GM20000 (cell line): ENCODE measurements around the gene ATP6V1G1.

Source experiments
- DNase-seq: peaks from one replicate; pipeline ENCODE4 v3.0.0; 2012; ENCODE audit warnings: low spot score
- CTCF ChIP-seq: IDR thresholded peaks from 2 replicates; pipeline ENCODE4 v1.5.1; 2012; ENCODE audit warnings: mild to moderate bottlenecking, control low read depth; ENCODE audit errors: extremely low read depth, missing control alignments

The ATP6V1G1 gene

GRCh38 chr9:114551750-114552685 lies 35.6 kb upstream of the ATP6V1G1 start:
- no peak for DNase-seq

GRCh38 chr9:114552706-114553105 lies 34.9 kb upstream of the ATP6V1G1 start:
- no peak for DNase-seq
- no peak for TF ChIP-seq CTCF

More at GRCh38 chr9:114551750-114552685, 35.6 kb upstream of the ATP6V1G1 start:
- TF ChIP-seq CTCF = no peak

- DNase-seq = no peak
- TF ChIP-seq CTCF = no peak
These were observed 34.4 kb upstream of the ATP6V1G1 start for GRCh38 chr9:114553202-114553601.

- TF ChIP-seq CTCF = no peak
- no peak for DNase-seq
These were observed 31.9 kb upstream of the ATP6V1G1 start for GRCh38 chr9:114555696-114556095.

- DNase-seq = no peak
- no peak for TF ChIP-seq CTCF
These were observed 29.4 kb upstream of the ATP6V1G1 start for GRCh38 chr9:114558027-114558675.

GRCh38 chr9:114559830-114560513 lies 27.6 kb upstream of the ATP6V1G1 start:
- no peak for DNase-seq
- TF ChIP-seq CTCF = no peak

GRCh38 chr9:114560956-114561355 lies 26.6 kb upstream of the ATP6V1G1 start:
- TF ChIP-seq CTCF = no peak
- DNase-seq = no peak
